Measurements from ENCODE around the gene TGM4. TPM values are rescaled to one million over a fixed set of nuclear protein-coding genes. Genes with fewer than 3 reads are reported as not detected.
A peak's percentile ranks its signal among the peaks of the same experiment; 100 is the strongest.

TGM4 gene
- total RNA-seq, 1 donor from 2014 or later, result under 0.01 TPM

DNA sequence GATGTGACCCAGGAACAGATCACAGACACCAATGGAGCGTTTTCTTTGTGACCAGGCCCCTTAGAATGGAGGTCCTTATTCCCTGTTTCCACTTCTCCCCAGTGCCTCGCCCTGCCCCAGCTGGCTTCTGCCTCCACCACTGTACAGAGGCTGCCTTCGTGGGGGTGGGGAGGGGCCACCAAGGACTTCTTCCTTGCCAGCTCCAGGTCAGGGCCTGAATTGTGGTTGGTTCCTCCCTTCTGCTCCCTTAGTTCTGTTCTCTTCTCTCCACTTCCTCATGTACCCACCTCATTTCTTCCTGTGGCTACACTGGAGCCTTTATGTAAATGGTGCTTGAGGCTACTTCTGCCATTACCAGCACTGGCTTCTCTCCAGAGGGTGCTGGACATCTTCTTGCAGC lies 16.4 kb downstream of the TGM4 start:
- FAIRE-seq, result no peak
- TF ChIP-seq, protein P1, sequence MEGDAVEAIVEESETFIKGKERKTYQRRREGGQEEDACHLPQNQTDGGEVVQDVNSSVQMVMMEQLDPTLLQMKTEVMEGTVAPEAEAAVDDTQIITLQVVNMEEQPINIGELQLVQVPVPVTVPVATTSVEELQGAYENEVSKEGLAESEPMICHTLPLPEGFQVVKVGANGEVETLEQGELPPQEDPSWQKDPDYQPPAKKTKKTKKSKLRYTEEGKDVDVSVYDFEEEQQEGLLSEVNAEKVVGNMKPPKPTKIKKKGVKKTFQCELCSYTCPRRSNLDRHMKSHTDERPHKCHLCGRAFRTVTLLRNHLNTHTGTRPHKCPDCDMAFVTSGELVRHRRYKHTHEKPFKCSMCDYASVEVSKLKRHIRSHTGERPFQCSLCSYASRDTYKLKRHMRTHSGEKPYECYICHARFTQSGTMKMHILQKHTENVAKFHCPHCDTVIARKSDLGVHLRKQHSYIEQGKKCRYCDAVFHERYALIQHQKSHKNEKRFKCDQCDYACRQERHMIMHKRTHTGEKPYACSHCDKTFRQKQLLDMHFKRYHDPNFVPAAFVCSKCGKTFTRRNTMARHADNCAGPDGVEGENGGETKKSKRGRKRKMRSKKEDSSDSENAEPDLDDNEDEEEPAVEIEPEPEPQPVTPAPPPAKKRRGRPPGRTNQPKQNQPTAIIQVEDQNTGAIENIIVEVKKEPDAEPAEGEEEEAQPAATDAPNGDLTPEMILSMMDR (IDR thresholded peaks at IDR 0.05; ENCODE audit: insufficient read depth, low read length, severe bottlenecking), result no peak
- Histone ChIP-seq H3K27me3 (ENCODE audit: control insufficient read depth, insufficient read depth, low read length) (no peaks in the 10 kb centered on the region), H3K36me3 (ENCODE audit: control insufficient read depth, insufficient read depth, low read length) (no peaks in the 10 kb centered on the region), H3K4me3 (ENCODE audit: low read depth, low read length) (no peak overlapping the region)
- DNase-seq (ENCODE audit: low read depth), result no peak

DNA sequence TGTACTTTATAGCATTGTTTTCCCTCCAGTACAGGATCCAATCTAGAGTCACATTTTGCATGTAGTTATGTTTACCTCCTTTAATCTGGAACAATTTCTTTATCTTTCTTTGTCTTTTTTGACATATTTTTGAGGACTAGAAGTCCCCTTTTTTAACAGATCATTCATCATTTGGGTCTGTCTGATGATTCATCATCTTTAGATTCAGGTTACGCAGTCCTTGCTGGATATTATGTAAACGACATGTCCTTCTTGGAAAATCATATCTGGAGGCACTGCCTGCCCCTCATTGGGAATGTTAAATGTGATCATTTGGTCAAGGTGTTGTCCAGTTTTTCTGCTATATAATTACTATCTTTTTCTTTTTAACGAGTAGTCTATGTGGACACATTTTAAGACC lies 18.3 kb downstream of the TGM4 start:
- FAIRE-seq (no peak), DNase-seq (ENCODE audit: low read depth) (peak; percentile 78)
- Histone ChIP-seq H3K36me3 (ENCODE audit: control insufficient read depth, insufficient read depth, low read length) (no peaks in the 10 kb centered on the region), H3K4me3 (ENCODE audit: low read depth, low read length) (no peak overlapping the region), H3K27me3 (ENCODE audit: control insufficient read depth, insufficient read depth, low read length) (no peaks in the 10 kb centered on the region)
- TF ChIP-seq, protein P1 (IDR thresholded peaks at IDR 0.05; ENCODE audit: insufficient read depth, low read length, severe bottlenecking), result no peak

DNA sequence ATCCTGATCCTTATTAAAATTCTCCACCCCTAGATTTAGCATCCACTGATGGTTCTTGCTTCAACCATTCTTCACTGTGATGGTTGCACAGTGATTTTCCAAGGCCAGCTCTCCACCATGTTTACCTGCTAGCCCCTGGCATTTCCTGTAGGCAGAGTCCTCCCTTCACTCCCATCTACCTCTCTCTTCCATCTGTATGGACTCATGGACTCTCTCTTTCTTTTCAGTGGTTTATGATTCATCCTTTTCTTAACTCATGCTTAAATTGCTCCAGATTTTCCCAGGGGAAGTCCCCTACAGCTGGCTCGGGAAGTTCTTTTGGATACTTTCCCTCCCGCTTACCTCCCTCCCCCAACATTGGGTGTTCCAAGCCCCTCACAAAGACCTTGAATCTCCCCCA lies 18.7 kb downstream of the TGM4 start:
- DNase-seq (ENCODE audit: low read depth), result peak; percentile 94
- no peak for FAIRE-seq

DNA sequence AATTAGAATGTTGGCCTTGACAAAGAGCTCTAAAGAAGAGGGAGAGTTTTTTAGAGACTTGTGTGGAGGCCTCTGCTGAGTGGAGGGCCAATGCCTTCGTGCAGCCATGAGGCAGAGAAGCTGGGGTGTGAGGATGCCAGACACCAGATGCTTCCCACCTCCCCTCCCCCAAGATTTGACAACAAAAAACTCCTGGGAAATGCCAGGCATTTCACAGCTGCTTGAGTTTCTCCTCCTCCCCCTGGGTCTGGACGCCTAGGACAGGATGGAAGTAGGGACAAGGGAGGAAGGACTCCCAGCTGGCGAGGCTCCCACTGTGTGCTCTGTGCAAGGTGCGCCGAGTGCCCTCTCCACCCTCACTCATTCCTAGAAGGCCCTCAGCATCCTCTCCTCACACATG lies 20.1 kb downstream of the TGM4 start:
- Histone ChIP-seq H3K36me3 (ENCODE audit: control insufficient read depth, insufficient read depth, low read length) (no peaks in the 10 kb centered on the region), H3K27me3 (ENCODE audit: control insufficient read depth, insufficient read depth, low read length) (no peaks in the 10 kb centered on the region), H3K4me3 (ENCODE audit: low read depth, low read length) (no peak overlapping the region)
- DNase-seq (ENCODE audit: low read depth) (no peak), FAIRE-seq (no peak)
- TF ChIP-seq, protein P1 (IDR thresholded peaks at IDR 0.05; ENCODE audit: insufficient read depth, low read length, severe bottlenecking), result no peak

More for the DNA sequence above, 18.7 kb downstream of the TGM4 start:
- Histone ChIP-seq H3K4me3 (ENCODE audit: low read depth, low read length) (no peak overlapping the region), H3K27me3 (ENCODE audit: control insufficient read depth, insufficient read depth, low read length) (no peaks in the 10 kb centered on the region), H3K36me3 (ENCODE audit: control insufficient read depth, insufficient read depth, low read length) (no peaks in the 10 kb centered on the region)
- TF ChIP-seq, protein P1 (IDR thresholded peaks at IDR 0.05; ENCODE audit: insufficient read depth, low read length, severe bottlenecking), result no peak

DNA sequence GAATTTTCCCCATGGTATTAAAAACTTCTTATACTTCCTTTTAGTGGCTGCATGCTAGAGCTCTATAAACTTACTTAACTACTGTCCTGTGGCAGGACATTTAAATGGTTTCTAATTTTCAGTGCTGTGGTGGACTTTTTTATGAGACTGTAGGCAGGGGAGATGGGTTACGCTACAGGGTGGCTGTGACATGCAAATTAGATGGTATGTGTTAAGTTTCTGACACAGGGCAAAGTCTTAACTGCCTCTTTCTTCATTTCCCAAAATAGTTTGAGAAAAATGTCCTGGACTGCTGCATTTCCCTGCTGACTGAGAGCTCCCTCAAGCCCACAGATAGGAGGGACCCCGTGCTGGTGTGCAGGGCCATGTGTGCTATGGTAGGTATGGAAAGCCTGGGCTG lies 22.0 kb downstream of the TGM4 start:
- no peak for DNase-seq (ENCODE audit: low read depth)
- H3K4me3 ChIP-seq (ENCODE audit: low read depth, low read length), result no peak overlapping the region
- H3K27me3 ChIP-seq (ENCODE audit: control insufficient read depth, insufficient read depth, low read length), result no peaks in the 10 kb centered on the region
- TF ChIP-seq, protein P1 (IDR thresholded peaks at IDR 0.05; ENCODE audit: insufficient read depth, low read length, severe bottlenecking), result no peak
- no peaks in the 10 kb centered on the region for H3K36me3 ChIP-seq (ENCODE audit: control insufficient read depth, insufficient read depth, low read length)
- FAIRE-seq, result no peak

DNA sequence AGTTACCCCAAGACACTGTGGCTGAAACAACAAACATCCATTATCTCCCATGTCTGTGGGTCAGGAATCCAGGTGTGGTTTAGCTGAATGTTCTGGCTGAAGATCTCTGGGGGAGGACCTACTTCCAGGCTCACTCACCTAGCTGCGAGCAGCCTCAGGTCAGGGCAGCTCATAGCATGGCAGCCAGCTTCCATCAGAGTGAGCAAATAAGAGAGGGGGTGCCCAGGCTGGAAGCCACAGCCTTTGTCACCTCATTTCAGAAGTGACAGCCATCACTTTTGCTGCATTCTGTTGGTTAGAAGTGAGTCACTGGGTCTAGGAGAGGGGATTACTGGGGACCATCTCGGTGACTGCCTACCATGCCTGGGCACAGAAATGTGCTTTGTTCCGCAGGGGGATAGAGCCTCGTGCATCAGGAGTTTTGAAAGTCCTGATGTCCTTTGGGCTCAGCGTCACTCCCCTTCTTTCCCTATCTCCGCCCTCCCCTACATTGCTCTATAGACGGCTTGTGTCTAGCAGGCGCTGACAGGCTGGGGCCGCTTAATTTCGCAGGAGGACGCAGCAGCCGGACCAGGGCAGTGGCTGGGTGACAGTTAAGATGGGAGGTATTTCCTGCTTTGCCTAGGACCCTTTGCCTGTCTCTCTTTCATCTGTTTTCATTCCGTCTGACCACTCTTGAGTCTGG lies 25.4 kb downstream of the TGM4 start:
- DNase-seq (ENCODE audit: low read depth) (peak; percentile 25), FAIRE-seq (no peak)
- TF ChIP-seq, protein P1 (IDR thresholded peaks at IDR 0.05; ENCODE audit: insufficient read depth, low read length, severe bottlenecking), result no peak

More for the DNA sequence above, 25.4 kb downstream of the TGM4 start:
- Histone ChIP-seq H3K27me3 (ENCODE audit: control insufficient read depth, insufficient read depth, low read length) (no peaks in the 10 kb centered on the region), H3K4me3 (ENCODE audit: low read depth, low read length) (no peak overlapping the region), H3K36me3 (ENCODE audit: control insufficient read depth, insufficient read depth, low read length) (no peaks in the 10 kb centered on the region)

All from bronchial epithelial cell (primary cell).